HG03575 (cell line): ENCODE results near the gene ARFGEF2.
"Not testable (repeated sequence)": the region's sequence is repeated elsewhere in the genome, so short reads cannot be mapped to it uniquely, and the experiment has no call there.

Experiments used
- ATAC-seq: cut with Tn5 transposase; IDR thresholded peaks from one replicate; pipeline ENCODE4 v1.9.1; 2021; ENCODE audit not compliant: unreplicated experiment, insufficient number of reproducible peaks, low FRiP score; ENCODE audit errors: extremely low read depth

ARFGEF2 gene

GRCh38 chr20:48921883-48922820, 641 bp downstream of the ARFGEF2 start:
- ATAC-seq = no peak

- ATAC-seq = no peak
Measured at GRCh38 chr20:48923149-48923718, 1.7 kb downstream of the ARFGEF2 start.

- ATAC-seq = no peak
Measured at GRCh38 chr20:48924756-48925109, 3.2 kb downstream of the ARFGEF2 start.

- no peak for ATAC-seq
Measured at GRCh38 chr20:48926267-48926666, 4.8 kb downstream of the ARFGEF2 start.

- ATAC-seq = no peak
Measured at GRCh38 chr20:48926821-48927220, 5.3 kb downstream of the ARFGEF2 start.

GRCh38 chr20:48928832-48929725, 7.6 kb downstream of the ARFGEF2 start:
- ATAC-seq = no peak

- ATAC-seq = no peak
Measured at GRCh38 chr20:48930035-48930434, 8.5 kb downstream of the ARFGEF2 start.

- ATAC-seq = no peak
Measured at GRCh38 chr20:48930878-48931277, 9.4 kb downstream of the ARFGEF2 start.

- ATAC-seq = no peak
Measured at GRCh38 chr20:48931527-48932374, 10.2 kb downstream of the ARFGEF2 start.

GRCh38 chr20:48932375-48932941, 10.9 kb downstream of the ARFGEF2 start:
- no peak for ATAC-seq

GRCh38 chr20:48933017-48933766, 11.7 kb downstream of the ARFGEF2 start:
- ATAC-seq = no peak

GRCh38 chr20:48934273-48934877, 12.9 kb downstream of the ARFGEF2 start:
- not testable (repeated sequence) for ATAC-seq

- not testable (repeated sequence) for ATAC-seq
Measured at GRCh38 chr20:48934966-48935365, 13.5 kb downstream of the ARFGEF2 start.

- ATAC-seq = not testable (repeated sequence)
Measured at GRCh38 chr20:48936178-48936577, 14.7 kb downstream of the ARFGEF2 start.

- ATAC-seq = no peak
Measured at GRCh38 chr20:48937674-48938073, 16.2 kb downstream of the ARFGEF2 start.

GRCh38 chr20:48938670-48939069, 17.2 kb downstream of the ARFGEF2 start:
- ATAC-seq = no peak

- ATAC-seq = no peak
Measured at GRCh38 chr20:48940170-48940569, 18.7 kb downstream of the ARFGEF2 start.
